DMS79 (cell line): ENCODE measurements around the gene PFDN4.

Source experiments
- DNase-seq: peaks from one replicate; lab custom pipeline; 2025; lab: John Stamatoyannopoulos, UW

The PFDN4 gene

GRCh38 chr20:54268941-54269340 lies 61.1 kb downstream of the PFDN4 start:
- DNase-seq, result no peak
